Measurements from ENCODE around the gene RPS21. TPM values are rescaled to one million over a fixed set of nuclear protein-coding genes. Genes with fewer than 3 reads are reported as not detected.

The RPS21 gene
- total and polyA plus RNA-seq, 10 of the 15 experiments (the other 5 are each of a cell fraction or from before 2014, with no cell fraction given) = 1,474 to 4,987 (median 2,439) TPM

GRCh38 chr20:62377064-62377461 lies 9.8 kb upstream of the RPS21 start:
- Histone ChIP-seq H3K27ac (ENCODE audit: control insufficient read depth, insufficient read depth) (no peak overlapping the region), H3K4me3 (no peak overlapping the region), H3K4me2 (ENCODE audit: control insufficient read depth, insufficient read depth) (no peak overlapping the region), H4K20me1 (ENCODE audit: control insufficient read depth, insufficient read depth) (no peaks in the 10 kb centered on the region), H3K27me3 (replicated peaks in 1 of 2; ENCODE audit: control insufficient read depth in 2 of 2, insufficient read depth in 2 of 2, low read length in 1 of 2) (no peaks in the 10 kb centered on the region), H3K9me3 (replicated peaks; ENCODE audit: control insufficient read depth, insufficient read depth, low read length) (no peaks in the 10 kb centered on the region), H3K36me3 (ENCODE audit: control insufficient read depth in 2 of 2, insufficient read depth in 2 of 2, low read length in 1 of 2) (no peaks in the 10 kb centered on the region; a peak in 2 of 4 replicates), H3K79me2 (ENCODE audit: control insufficient read depth, insufficient read depth, low read length) (no peaks in the 10 kb centered on the region), H3K9ac (ENCODE audit: control insufficient read depth, insufficient read depth, low read length) (no peak overlapping the region), H3K4me1 (ENCODE audit: control insufficient read depth, insufficient read depth, low read length) (no peaks in the 10 kb centered on the region), H2AFZ (ENCODE audit: control insufficient read depth, low read depth, low read length) (no peak overlapping the region)
- ChIA-PET SMC1A (ENCODE audit: uncharacterized antibody, unreplicated experiment) (no interaction called here), POLR2A (no interaction called here), RAD21 (ENCODE audit: unreplicated experiment) (no interaction called here), CTCF (no interaction called here)
- WGBS (ENCODE audit: insufficient coverage, insufficient replicate concordance, low lambda C conversion rate, missing lambda C conversion rate) = 70% methylated on average over 17 of the region's 17 CpGs
- ATAC-seq (no peak), FAIRE-seq (no peak), DNase-seq (ENCODE audit: low read depth, low spot score) (no peak)
- in situ Hi-C loops (cut with MboI) (loop anchor here (25.0 kb wide), 1 partner anchor 365 kb away; no protein-coding TSS in a partner anchor), intact Hi-C loops (cut with micrococcal nuclease; ENCODE audit: unreplicated experiment) (no loop called here)
- no TSS peak for BruUV-seq (replicated peaks)
- TF ChIP-seq MAX (IDR thresholded peaks at IDR 0.05; ENCODE audit: low read depth, low read length) (no peak), WRNIP1 (IDR thresholded peaks at IDR 0.05; ENCODE audit: borderline replicate concordance, low read depth, low read length) (no peak), CHD1 (IDR thresholded peaks at IDR 0.05; ENCODE audit: low read depth, low read length) (no peak), EED (IDR thresholded peaks at IDR 0.05; ENCODE audit: low read depth) (no peak), YBX1 (IDR thresholded peaks at IDR 0.05) (no peak), IKZF2 (IDR thresholded peaks at IDR 0.05) (no peak), SUPT20H (IDR thresholded peaks at IDR 0.05; ENCODE audit: borderline replicate concordance, control insufficient read depth, low read depth, low read length) (no peak), PBX3 (IDR thresholded peaks at IDR 0.05; ENCODE audit: insufficient replicate concordance, low read depth, low read length) (no peak), SMAD1 (IDR thresholded peaks at IDR 0.05; ENCODE audit: low read depth, partially characterized antibody) (no peak), CREB1 (IDR thresholded peaks at IDR 0.05; ENCODE audit: low read depth) (no peak), USF2 (IDR thresholded peaks at IDR 0.05; ENCODE audit: borderline replicate concordance, low read depth, low read length) (no peak), TCF12 (IDR thresholded peaks at IDR 0.05; ENCODE audit: low read depth, low read length) (no peak), BACH1 (IDR thresholded peaks at IDR 0.05; ENCODE audit: borderline replicate concordance) (no peak), ETV6 (conservative IDR thresholded peaks at IDR 0.05 in 1 of 2, IDR thresholded peaks at IDR 0.05 in 1 of 2; ENCODE audit: borderline replicate concordance in 1 of 2, low read depth in 1 of 2) (no peak), MEF2B (IDR thresholded peaks at IDR 0.05; ENCODE audit: partially characterized antibody, poor library complexity, severe bottlenecking) (no peak), ATF2 (IDR thresholded peaks at IDR 0.05; ENCODE audit: low read length) (no peak), POLR2A (IDR thresholded peaks at IDR 0.05; ENCODE audit: low read depth, low read length) (no peak), FOS (IDR thresholded peaks at IDR 0.05; ENCODE audit: borderline replicate concordance, extremely low read depth, insufficient read length) (no peak)
